Frontal cortex (tissue), 4 donors: ENCODE results near the gene PEX3. TPM values are rescaled to one million over a fixed set of nuclear protein-coding genes. Genes with fewer than 3 reads are reported as not detected.
"Not testable (repeated sequence)": the region's sequence is repeated elsewhere in the genome, so short reads cannot be mapped to it uniquely, and the experiment has no call there.

Experiments used
- DNase-seq, 2 donors: peaks; one replicate each; pipeline ENCODE4 v3.0.0; 2012; ENCODE audit warnings: low spot score in 2 of 2
- FAIRE-seq: peaks from 2 replicates; lab custom pipeline; 2012; peaks lifted over from hg19 to GRCh38; lab: Jason Lieb, UNC
- total RNA-seq: library from RNA; depleted of rRNA; stranded (reverse); fragments of >200 nt; gene quantifications from one replicate; pipeline ENCODE4 v1.2.3, GENCODE V29; 2014
- donor health status: control.
- donor health status: control.
- donor health status: control.

Gene PEX3
- total RNA-seq, 1 donor from 2014 or later: 33.8 TPM

DNA sequence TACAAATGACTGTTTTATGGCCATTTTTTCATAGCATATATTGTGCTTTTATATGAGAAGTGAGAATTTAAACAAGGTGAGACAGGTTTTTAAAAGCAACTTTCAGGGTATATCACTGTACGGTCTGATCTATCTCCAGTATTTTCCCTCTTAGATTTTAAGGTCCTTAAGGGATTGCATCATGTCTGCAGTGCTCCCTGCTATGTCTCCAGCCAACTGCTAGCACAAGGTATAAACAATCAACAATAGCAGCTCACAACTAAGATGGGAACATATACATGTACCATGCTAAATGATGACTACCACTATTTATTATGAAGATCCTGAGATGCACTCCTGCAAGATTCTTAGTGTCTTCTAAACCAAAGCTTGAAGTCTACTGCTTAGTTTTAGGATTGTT lies 53.8 kb downstream of the PEX3 start:
- DNase-seq (no peak), FAIRE-seq (no peak)

GRCh38 chr6:143505111-143505510 lies 54.5 kb downstream of the PEX3 start:
- FAIRE-seq (no peak), DNase-seq (no peak)

DNA sequence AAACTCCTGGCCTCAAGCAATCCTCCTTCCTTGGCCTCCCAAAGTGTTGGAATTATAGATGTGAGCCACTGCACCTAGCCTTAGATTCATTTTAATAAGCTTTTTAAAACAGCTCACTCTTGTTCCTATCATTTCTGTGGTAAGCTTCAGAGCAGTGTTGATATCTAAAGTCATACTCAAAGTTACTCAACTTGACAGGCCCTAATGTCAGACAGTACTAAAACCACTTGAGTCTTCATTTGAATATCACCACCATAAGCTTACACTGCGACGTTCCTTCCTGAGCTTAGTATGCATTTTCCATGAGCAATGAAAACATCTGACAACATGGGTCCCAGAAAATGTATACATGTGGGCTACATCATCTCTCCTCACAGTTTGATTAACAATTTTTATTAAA lies 54.9 kb downstream of the PEX3 start:
- FAIRE-seq (no peak), DNase-seq (no peak)

GRCh38 chr6:143506199-143506598 lies 55.6 kb downstream of the PEX3 start:
- no peak for FAIRE-seq
- no peak for DNase-seq

- DNase-seq (no peak), FAIRE-seq (no peak)
Measured at GRCh38 chr6:143506620-143507019, 56.0 kb downstream of the PEX3 start.

DNA sequence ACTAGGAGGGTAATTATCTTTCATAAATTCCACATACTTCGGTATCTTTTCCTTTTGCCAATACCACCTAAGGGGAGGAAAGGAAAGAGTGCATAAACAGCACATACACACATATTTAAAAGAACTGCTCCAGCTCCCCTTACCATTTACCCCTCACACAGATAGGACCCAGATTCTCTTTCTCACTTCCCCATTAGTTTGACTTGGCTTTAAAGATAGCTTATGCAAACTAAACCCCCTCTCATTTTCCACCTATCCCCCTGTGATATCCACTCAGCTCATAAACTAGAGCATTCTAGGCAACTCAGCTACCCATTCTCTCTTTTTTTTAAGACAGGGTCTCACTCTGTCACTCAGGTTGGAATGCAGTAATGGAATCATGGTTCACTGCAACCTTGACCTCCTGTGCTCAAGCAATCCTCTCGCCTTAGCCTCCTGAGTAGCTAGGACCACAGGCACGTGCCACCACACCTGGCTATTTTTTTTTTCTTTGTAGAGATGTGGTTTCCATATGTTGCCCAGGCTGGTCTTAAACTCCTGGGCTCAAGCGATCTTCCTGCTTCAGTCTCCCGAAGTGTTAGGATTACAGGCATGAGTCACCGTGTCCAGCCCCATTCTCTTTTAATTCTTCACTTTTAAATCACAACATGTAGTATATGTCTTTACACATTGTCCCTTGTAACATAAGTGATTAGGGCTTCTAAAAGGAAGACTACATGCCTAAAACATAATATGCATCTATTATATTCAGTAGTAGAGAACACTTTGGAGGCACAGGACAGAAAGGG lies 56.9 kb downstream of the PEX3 start:
- FAIRE-seq (no peak), DNase-seq (no peak)

GRCh38 chr6:143510326-143510725 lies 59.7 kb downstream of the PEX3 start:
- not testable (repeated sequence) for DNase-seq, FAIRE-seq

DNA sequence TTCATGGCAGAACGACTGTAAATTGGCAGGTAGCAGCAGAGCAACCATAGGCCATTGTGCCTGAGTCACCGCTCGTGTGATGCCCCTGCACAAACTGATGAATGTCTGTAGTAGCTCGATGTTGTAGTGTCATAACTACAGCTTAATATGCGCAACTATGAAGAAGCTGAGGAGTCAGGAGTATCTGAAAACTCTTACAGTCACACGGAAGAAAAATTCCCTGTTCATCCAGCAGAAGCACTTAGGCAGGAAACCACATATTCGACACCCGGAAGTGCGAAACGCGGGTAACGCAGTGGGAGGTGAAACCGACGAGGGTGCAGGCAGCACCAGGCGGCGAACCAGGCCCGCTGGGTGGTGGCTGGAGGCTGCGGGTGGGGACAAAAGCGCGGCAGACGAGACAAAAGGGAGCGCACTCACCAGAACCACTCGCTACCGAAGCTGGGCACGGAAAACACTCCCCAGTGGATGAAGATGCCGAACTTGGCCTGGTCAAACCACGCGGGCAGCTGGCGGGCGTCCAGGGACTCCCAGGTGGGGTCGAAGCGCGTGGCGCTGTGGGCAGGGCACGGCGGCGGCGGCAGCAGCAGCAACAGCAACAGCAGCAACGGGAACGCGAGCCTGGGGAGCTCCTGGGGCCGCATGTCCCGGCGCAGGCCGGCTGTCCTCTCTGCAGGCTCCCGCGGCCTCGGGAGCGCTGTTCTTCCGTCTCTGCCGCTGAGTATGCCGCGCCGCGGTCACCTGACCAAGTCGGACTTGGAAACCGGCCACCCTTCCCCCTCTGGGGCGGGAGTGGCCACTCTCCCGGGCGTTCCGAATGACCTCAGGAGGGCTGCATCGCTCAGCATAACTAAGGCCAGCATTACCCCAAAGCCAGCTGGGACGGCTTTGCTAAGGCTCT lies 60.6 kb downstream of the PEX3 start, which contains the start of gene FUCA2:
Gene FUCA2, minus strand, starts transcription at position 730 of the 901 bp plus-strand sequence. Its CDS starts 86 bp downstream, at position 644.
- FAIRE-seq: no peak
- DNase-seq: peak; percentile 72 to 83

DNA sequence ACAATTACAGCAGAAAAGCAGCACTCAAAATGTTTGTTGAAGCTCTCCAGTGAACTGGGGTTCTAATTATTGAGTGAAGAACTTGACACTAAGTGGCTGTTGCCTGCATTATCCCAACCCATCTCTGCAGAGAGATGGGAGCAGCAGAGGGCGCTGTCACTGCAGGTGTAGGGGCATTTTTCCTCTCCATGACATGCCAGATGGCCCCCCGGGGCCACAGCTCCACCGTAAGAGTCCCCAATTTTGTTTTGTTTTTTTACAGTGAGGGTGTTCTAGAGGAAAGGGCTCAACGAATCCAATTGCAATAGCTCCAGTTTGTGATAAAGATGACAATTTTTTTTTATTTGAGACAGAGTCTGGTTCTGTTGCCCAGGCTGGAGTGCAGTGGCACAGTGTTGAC lies 62.8 kb downstream of the PEX3 start:
- FAIRE-seq: no peak

GRCh38 chr6:143515061-143515760 lies 64.6 kb downstream of the PEX3 start:
- DNase-seq (peak in 1 of 2 donors; percentile 14), FAIRE-seq (no peak)

More for the DNA sequence above, 62.8 kb downstream of the PEX3 start:
- no peak for DNase-seq

DNA sequence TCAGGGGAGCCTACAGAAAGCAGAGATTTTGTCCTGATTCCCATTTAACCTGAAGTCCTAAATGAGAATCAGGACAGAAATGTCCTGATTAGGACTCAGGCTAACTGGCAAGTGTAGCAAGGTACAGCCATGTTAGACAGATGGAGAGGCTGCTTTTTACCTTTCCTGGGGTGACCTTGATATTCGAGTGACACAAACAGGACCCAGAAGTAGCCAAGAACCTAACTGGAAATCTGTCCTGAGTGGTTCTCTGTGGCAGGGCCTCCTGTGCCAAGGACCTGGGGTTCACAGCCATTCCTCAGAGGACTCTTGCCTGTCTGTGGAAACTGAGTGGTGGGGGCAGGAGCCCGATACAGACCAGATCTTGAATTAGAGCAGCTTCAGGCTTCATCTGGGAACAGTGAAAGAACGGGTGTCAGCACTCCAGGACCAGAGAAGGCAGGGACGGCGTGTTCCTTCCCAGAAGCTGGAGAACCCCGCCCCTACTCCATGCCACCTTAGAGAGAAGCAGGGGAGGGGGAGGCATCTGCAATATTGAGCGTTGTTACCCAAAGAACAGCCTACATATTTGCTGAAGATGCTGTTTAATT lies 65.3 kb downstream of the PEX3 start:
- FAIRE-seq (no peak), DNase-seq (no peak)

GRCh38 chr6:143516690-143517446 lies 66.3 kb downstream of the PEX3 start:
- FAIRE-seq (no peak), DNase-seq (no peak)

DNA sequence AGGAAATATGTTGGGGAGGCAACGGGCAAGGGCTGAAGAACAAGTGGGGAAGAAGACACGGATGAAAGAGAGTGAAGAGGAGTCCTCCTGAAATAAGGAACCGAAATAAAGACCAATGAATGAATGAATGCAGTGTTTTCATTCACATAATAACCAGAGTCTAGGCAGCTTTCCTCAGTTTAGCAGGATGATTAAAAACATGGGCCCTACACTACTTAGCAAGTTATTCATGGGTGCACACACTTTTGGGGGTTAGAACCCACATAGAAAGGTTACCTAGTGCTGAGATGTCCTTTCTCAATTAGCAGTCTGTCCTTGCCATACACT lies 66.8 kb downstream of the PEX3 start:
- DNase-seq: no peak
- no peak for FAIRE-seq

DNA sequence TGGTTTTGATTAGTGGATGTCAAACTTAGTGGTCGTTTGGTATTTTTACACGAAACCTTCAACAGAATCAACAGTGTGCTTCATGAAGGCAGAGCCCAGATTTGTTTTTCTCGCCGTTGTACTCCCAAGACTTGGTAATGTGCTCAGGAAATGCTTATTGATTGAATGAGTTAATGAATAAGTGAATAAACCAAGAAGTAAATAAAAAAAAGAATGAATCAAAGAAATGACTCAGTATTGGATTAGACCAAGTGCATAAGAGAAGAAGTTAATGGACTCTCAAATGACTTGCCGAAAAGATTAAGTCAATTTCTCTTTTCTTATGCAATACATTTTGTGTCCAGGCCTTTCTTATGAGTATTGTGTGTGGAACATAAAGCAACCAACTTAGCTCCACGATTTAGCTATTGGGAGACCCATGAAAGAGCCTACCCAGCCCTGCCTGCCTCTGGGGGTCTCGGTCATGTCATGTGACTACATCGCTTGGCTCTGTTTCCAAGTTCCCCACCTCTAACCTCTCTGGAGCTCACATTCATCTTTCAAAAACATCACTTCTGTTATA lies 71.5 kb downstream of the PEX3 start:
- no peak for FAIRE-seq

DNA sequence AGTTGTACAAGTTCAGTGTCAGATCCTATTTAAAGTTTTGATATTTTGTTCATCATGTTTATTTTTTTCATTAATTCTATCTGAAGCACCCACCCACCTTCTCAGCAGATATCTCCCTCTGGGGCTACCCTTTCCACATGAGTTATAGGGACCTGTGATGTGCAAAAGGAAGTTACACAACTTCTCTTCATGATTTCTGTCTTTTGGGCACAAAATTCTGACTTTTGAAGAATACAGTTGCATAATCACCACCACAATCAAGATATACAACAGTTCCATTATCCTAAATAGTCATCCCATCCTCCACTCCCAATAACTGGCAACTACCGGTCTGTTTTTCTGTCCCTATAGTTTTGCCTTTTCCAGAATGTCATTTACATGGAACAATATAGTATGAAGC lies 74.8 kb downstream of the PEX3 start:
- FAIRE-seq: no peak

More for the DNA sequence above, 71.5 kb downstream of the PEX3 start:
- no peak for DNase-seq

DNA sequence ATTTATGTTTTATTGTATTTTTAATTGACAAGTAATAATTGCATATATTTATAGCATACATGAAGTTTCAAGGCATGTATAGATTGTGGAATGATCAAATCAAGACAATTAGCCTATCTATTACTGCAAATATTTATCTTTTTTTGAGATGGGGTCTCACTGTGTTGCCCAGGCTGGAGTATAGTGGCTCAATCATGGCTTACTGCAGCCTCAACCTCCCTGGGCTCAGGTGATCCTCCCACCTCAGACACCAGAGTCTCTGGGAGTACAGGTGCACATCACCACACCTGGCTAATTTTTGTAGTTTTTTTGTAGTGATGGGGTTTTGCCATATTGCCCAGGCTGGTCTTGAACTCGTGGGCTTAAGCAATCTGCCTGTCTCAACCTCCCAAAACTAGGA lies 77.1 kb downstream of the PEX3 start:
- DNase-seq (no peak), FAIRE-seq (no peak)

More for the DNA sequence above, 74.8 kb downstream of the PEX3 start:
- DNase-seq: no peak

GRCh38 chr6:143528164-143528811 lies 77.7 kb downstream of the PEX3 start:
- DNase-seq (no peak), FAIRE-seq (no peak)

- no peak for DNase-seq
- FAIRE-seq: no peak
Measured at GRCh38 chr6:143529095-143529494, 78.5 kb downstream of the PEX3 start.
